HG02763 (cell line): Measurements from ENCODE around the gene TKTL2.
"Not testable (repeated sequence)": the region's sequence is repeated elsewhere in the genome, so short reads cannot be mapped to it uniquely, and the experiment has no call there.

Experiments used
- ATAC-seq: cut with Tn5 transposase; IDR thresholded peaks from one replicate; pipeline ENCODE4 v1.9.1; 2021; ENCODE audit warnings: mild to moderate bottlenecking, moderate library complexity; ENCODE audit not compliant: unreplicated experiment

TKTL2 gene

DNA sequence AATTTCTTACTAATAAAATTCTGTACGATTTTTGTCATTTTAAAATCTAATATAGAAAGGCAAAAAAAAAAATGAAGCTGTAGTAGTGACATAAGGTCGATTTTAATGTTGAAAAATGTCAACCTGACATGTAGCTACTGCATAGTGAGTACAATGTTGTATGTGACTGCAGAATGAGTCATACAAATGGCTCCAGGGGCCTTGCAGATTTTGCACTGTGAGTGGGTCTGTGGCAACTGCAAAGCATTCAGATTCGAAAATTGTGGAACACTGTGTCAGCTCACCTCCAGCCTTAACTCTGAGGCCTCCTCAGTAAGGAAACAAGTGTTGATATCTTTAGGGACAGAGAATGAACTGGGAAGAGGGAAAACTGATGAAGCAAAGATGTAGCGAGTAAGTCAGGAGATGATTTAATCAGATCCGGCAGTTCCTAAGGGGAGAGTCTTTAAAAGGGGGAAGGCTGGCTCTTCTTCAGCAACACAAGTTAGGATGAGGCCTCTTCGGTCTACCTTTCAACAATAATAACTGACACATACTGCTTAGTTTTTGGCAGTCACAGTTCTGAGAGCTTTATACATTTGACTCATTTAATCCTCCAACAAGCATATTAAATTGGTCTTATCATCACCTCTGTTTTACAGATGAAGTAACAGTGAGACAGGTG is 24.9 kb downstream of the TKTL2 start:
- ATAC-seq = no peak

DNA sequence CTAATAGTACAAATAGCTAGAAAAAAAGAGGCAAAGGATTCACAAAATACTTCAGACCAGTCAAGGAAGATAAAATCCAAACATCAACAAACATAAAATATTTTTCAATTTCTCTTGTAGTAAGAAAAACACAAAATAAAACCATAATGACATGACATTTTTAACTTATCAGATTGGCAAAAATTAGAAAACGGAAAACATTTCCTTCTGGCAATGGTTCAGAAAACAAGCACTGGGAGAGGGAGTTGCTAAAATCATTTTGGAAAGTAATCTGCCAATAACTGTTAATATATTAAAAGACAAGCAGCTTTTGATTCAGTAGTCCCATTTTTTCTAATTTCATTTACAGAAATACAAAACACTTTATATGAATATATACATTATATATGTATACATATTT is 26.1 kb downstream of the TKTL2 start:
- no peak for ATAC-seq

DNA sequence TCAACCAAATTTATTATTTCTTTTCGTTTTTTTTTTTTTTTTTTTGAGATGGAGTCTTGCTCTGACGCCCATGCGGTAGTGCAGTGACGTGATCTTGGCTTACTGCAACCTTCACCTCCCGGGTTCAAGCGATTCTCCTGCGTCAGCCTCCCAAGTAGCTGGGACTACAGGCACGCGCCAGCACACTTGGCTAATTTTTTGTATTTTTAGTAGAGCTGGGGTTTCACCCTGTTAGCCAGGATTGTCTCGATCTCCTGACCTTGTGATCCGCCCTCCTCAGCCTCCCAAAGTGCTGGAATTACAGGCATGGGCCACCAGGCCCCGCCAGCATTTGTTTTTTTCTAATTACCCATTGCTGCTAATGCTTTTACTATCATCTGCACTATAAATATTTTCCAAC is 26.5 kb downstream of the TKTL2 start:
- ATAC-seq = not testable (repeated sequence)

DNA sequence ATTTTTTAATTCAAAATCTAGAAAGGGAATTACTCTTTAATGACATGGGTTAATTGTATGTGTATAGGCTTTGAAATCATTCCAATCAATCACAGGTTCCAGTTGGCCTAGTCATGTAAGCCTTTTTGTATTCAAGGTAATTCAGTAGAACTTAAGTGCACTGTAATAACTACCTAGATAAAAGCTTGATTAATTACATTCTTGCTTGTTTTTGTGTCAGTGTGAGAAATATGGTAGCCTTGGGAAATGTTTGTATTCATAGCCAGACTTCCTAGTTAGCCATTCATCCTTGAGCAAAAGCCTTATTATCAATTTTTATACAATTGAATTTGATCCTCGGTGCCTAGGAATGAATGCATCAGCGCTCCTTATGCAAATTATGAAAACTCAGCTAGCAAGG is 33.5 kb downstream of the TKTL2 start:
- ATAC-seq = no peak
